ENCODE results near the gene DBNDD1.
"Not testable (repeated sequence)": the region's sequence is repeated elsewhere in the genome, so short reads cannot be mapped to it uniquely, and the experiment has no call there.

DBNDD1 gene

GRCh38 chr16:90004577-90004976 is 14.7 kb downstream of the DBNDD1 start:
- Histone ChIP-seq H3K27me3 (ENCODE audit: control insufficient read depth, insufficient read depth, low read length) (no peaks in the 10 kb centered on the region), H3K36me3 (ENCODE audit: control insufficient read depth, insufficient read depth, low read length) (no peaks in the 10 kb centered on the region), H3K4me3 (ENCODE audit: low read length) (no peak overlapping the region), H3K27ac (ENCODE audit: low read depth, low read length) (no peak overlapping the region), H3K9ac (ENCODE audit: low read length) (no peak overlapping the region), H3K4me1 (ENCODE audit: control insufficient read depth, insufficient read depth, low read length) (no peaks in the 10 kb centered on the region)

- no peaks in the 10 kb centered on the region for H3K4me1 ChIP-seq (ENCODE audit: control insufficient read depth, insufficient read depth, low read length)
- H3K36me3 ChIP-seq (ENCODE audit: control insufficient read depth, insufficient read depth, low read length): peaks cover 3% of the 10 kb centered on the region
- no peak overlapping the region for H3K27ac ChIP-seq (ENCODE audit: low read depth, low read length)
- H3K4me3 ChIP-seq (ENCODE audit: low read length): no peak overlapping the region
- H3K27me3 ChIP-seq (ENCODE audit: control insufficient read depth, insufficient read depth, low read length): no peaks in the 10 kb centered on the region
- H3K9ac ChIP-seq (ENCODE audit: low read length): no peak overlapping the region
These were observed 16.5 kb downstream of the DBNDD1 start for GRCh38 chr16:90002759-90003158.

GRCh38 chr16:90001761-90002503 is 17.3 kb downstream of the DBNDD1 start:
- no peak overlapping the region for H3K9ac ChIP-seq (ENCODE audit: low read length)

DNA sequence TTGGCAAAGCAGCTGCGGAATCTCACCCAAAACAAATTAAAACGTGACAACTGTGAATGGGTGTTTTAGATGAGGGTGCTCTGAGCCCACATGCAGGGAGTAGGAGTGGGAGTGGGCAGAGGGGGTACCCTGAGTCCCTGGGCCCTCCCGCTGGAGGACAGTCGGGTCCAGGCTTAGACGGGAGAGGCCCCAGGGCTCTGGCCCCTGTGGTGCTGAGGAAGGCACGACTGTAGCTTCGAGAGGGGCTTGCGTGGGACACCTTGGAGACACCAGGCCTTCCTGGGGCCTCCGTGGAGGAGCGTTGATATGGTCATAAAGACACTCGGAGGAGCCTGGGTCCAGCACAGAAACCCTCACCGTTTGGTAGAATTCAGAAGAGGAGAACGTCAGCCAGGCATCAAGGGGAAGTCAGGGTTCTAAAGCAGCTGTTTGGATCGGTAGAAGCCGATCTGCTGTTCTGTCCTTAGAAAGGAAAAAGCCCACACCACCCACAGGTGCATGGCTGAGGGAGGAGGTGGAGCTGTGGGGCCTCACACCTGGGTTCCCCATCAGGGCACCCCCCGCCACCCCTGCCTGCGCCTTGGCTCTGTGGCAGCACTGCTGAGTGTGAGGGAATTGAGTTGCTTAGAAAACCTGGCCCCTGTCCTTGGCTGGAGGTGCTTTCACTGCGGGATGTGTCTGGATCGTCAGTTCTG is 18.4 kb downstream of the DBNDD1 start:
- Histone ChIP-seq H3K36me3 (ENCODE audit: control insufficient read depth, insufficient read depth, low read length) (peaks cover 3% of the 10 kb centered on the region), H3K27ac (ENCODE audit: low read depth, low read length) (no peak overlapping the region), H3K27me3 (ENCODE audit: control insufficient read depth, insufficient read depth, low read length) (no peaks in the 10 kb centered on the region), H3K4me3 (ENCODE audit: low read length) (no peak overlapping the region), H3K4me1 (ENCODE audit: control insufficient read depth, insufficient read depth, low read length) (no peaks in the 10 kb centered on the region), H3K9ac (ENCODE audit: low read length) (no peak overlapping the region)

More at GRCh38 chr16:90001761-90002503, 17.3 kb downstream of the DBNDD1 start:
- Histone ChIP-seq H3K4me3 (ENCODE audit: low read length) (no peak overlapping the region), H3K4me1 (ENCODE audit: control insufficient read depth, insufficient read depth, low read length) (no peaks in the 10 kb centered on the region), H3K36me3 (ENCODE audit: control insufficient read depth, insufficient read depth, low read length) (peaks cover 3% of the 10 kb centered on the region), H3K27ac (ENCODE audit: low read depth, low read length) (no peak overlapping the region), H3K27me3 (ENCODE audit: control insufficient read depth, insufficient read depth, low read length) (no peaks in the 10 kb centered on the region)

GRCh38 chr16:89999831-90000574 is 19.3 kb downstream of the DBNDD1 start:
- no peak overlapping the region for H3K27ac ChIP-seq (ENCODE audit: low read depth, low read length)
- H3K4me1 ChIP-seq (ENCODE audit: control insufficient read depth, insufficient read depth, low read length): no peaks in the 10 kb centered on the region
- H3K4me3 ChIP-seq (ENCODE audit: low read length): no peak overlapping the region
- H3K27me3 ChIP-seq (ENCODE audit: control insufficient read depth, insufficient read depth, low read length): no peaks in the 10 kb centered on the region
- H3K36me3 ChIP-seq (ENCODE audit: control insufficient read depth, insufficient read depth, low read length): peaks cover 3% of the 10 kb centered on the region
- no peak overlapping the region for H3K9ac ChIP-seq (ENCODE audit: low read length)

DNA sequence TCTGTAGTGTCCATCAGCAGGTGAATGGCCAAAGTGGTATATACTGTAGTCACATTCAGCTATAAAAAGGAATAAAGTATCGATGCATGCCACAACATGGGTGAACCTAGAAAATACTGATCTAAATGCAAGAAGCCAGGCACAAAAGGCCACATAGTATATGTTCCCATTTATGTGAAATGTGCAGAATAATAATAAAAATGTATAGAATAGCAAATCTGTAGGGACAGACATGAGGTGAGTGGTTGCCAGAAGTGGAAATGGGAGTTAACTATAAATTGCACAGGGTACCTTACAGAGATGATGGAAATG is 23.1 kb downstream of the DBNDD1 start:
- no peak overlapping the region for H3K9ac ChIP-seq (ENCODE audit: low read length)
- H3K36me3 ChIP-seq (ENCODE audit: control insufficient read depth, insufficient read depth, low read length): peaks cover 15% of the 10 kb centered on the region
- peak overlapping the region; percentile 61 for H3K27ac ChIP-seq (ENCODE audit: low read depth, low read length)
- H3K27me3 ChIP-seq (ENCODE audit: control insufficient read depth, insufficient read depth, low read length): no peaks in the 10 kb centered on the region
- no peak overlapping the region for H3K4me3 ChIP-seq (ENCODE audit: low read length)
- H3K4me1 ChIP-seq (ENCODE audit: control insufficient read depth, insufficient read depth, low read length): peaks cover 4% of the 10 kb centered on the region

GRCh38 chr16:89995475-89996177 is 23.6 kb downstream of the DBNDD1 start:
- Histone ChIP-seq H3K27ac (ENCODE audit: low read depth, low read length) (peak overlapping the region; percentile 61), H3K36me3 (ENCODE audit: control insufficient read depth, insufficient read depth, low read length) (peaks cover 20% of the 10 kb centered on the region)
- not testable (repeated sequence) for H3K4me3 ChIP-seq (ENCODE audit: low read length); H3K9ac ChIP-seq (ENCODE audit: low read length); H3K27me3 ChIP-seq (ENCODE audit: control insufficient read depth, insufficient read depth, low read length); H3K4me1 ChIP-seq (ENCODE audit: control insufficient read depth, insufficient read depth, low read length)

GRCh38 chr16:89994721-89995474 is 24.4 kb downstream of the DBNDD1 start:
- Histone ChIP-seq H3K36me3 (ENCODE audit: control insufficient read depth, insufficient read depth, low read length) (peaks cover 22% of the 10 kb centered on the region), H3K27ac (ENCODE audit: low read depth, low read length) (peak overlapping the region; percentile 61)
- H3K4me1 ChIP-seq (ENCODE audit: control insufficient read depth, insufficient read depth, low read length); H3K4me3 ChIP-seq (ENCODE audit: low read length); H3K9ac ChIP-seq (ENCODE audit: low read length); H3K27me3 ChIP-seq (ENCODE audit: control insufficient read depth, insufficient read depth, low read length): not testable (repeated sequence)

DNA sequence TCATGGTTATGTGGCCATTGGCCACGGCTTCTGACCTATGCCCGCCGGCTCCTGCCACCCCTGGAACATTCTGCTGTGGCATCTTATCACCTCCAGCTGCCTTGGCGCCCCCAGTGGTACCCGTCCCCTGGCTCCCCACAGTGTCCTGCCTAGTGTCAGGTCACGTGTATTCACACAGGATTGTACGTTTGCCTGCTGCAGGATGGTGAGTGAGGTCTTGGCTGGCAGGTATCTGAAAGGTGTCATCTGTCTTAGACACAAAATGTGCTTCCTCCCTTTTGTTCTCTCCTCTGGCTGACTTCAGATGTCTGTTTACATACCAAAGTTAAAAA is 24.9 kb downstream of the DBNDD1 start:
- Histone ChIP-seq H3K27me3 (ENCODE audit: control insufficient read depth, insufficient read depth, low read length) (no peaks in the 10 kb centered on the region), H3K4me3 (ENCODE audit: low read length) (no peak overlapping the region), H3K4me1 (ENCODE audit: control insufficient read depth, insufficient read depth, low read length) (peaks cover 4% of the 10 kb centered on the region), H3K27ac (ENCODE audit: low read depth, low read length) (peak overlapping the region; percentile 61), H3K36me3 (ENCODE audit: control insufficient read depth, insufficient read depth, low read length) (peaks cover 22% of the 10 kb centered on the region), H3K9ac (ENCODE audit: low read length) (no peak overlapping the region)

GRCh38 chr16:89993971-89994370 is 25.3 kb downstream of the DBNDD1 start:
- Histone ChIP-seq H3K9ac (ENCODE audit: low read length) (no peak overlapping the region), H3K4me3 (ENCODE audit: low read length) (no peak overlapping the region), H3K27me3 (ENCODE audit: control insufficient read depth, insufficient read depth, low read length) (no peaks in the 10 kb centered on the region), H3K36me3 (ENCODE audit: control insufficient read depth, insufficient read depth, low read length) (peaks cover 22% of the 10 kb centered on the region), H3K27ac (ENCODE audit: low read depth, low read length) (peak overlapping the region; percentile 61), H3K4me1 (ENCODE audit: control insufficient read depth, insufficient read depth, low read length) (peaks cover 4% of the 10 kb centered on the region)

- H3K4me3 ChIP-seq (ENCODE audit: low read length): no peak overlapping the region
- no peak overlapping the region for H3K9ac ChIP-seq (ENCODE audit: low read length)
- peaks cover 23% of the 10 kb centered on the region for H3K36me3 ChIP-seq (ENCODE audit: control insufficient read depth, insufficient read depth, low read length)
- H3K4me1 ChIP-seq (ENCODE audit: control insufficient read depth, insufficient read depth, low read length): peaks cover 4% of the 10 kb centered on the region
- no peaks in the 10 kb centered on the region for H3K27me3 ChIP-seq (ENCODE audit: control insufficient read depth, insufficient read depth, low read length)
- no peak overlapping the region for H3K27ac ChIP-seq (ENCODE audit: low read depth, low read length)
These were observed 25.9 kb downstream of the DBNDD1 start for GRCh38 chr16:89993377-89993776.

- H3K4me3 ChIP-seq (ENCODE audit: low read length): no peak overlapping the region
- peaks cover 31% of the 10 kb centered on the region for H3K36me3 ChIP-seq (ENCODE audit: control insufficient read depth, insufficient read depth, low read length)
- H3K27me3 ChIP-seq (ENCODE audit: control insufficient read depth, insufficient read depth, low read length): no peaks in the 10 kb centered on the region
These were observed 28.5 kb downstream of the DBNDD1 start for GRCh38 chr16:89990799-89991198.

More at GRCh38 chr16:89990799-89991198, 28.5 kb downstream of the DBNDD1 start:
- Histone ChIP-seq H3K4me1 (ENCODE audit: control insufficient read depth, insufficient read depth, low read length) (peaks cover 4% of the 10 kb centered on the region), H3K9ac (ENCODE audit: low read length) (no peak overlapping the region), H3K27ac (ENCODE audit: low read depth, low read length) (no peak overlapping the region)
